GM19238 (cell line): ENCODE data around the gene SRF.

ENCODE experiments used
- DNase-seq: peaks from one replicate; pipeline ENCODE4 v3.0.0; 2011; ENCODE audit warnings: low spot score; ENCODE audit not compliant: insufficient read length

Gene SRF

GRCh38 chr6:43183441-43183840 is 12.4 kb downstream of the SRF start:
- DNase-seq: no peak

GRCh38 chr6:43184268-43184985 is 13.4 kb downstream of the SRF start:
- no peak for DNase-seq

- DNase-seq: no peak
These were observed 14.4 kb downstream of the SRF start for GRCh38 chr6:43185391-43185985.

GRCh38 chr6:43186019-43186418 is 14.9 kb downstream of the SRF start:
- DNase-seq: no peak

GRCh38 chr6:43186706-43187105 is 15.6 kb downstream of the SRF start:
- no peak for DNase-seq

- DNase-seq: no peak
These were observed 16.8 kb downstream of the SRF start for GRCh38 chr6:43187821-43188220.

- DNase-seq: no peak
These were observed 17.4 kb downstream of the SRF start for GRCh38 chr6:43188426-43188825.

- no peak for DNase-seq
These were observed 18.8 kb downstream of the SRF start for GRCh38 chr6:43189776-43190304.

GRCh38 chr6:43192911-43193310 is 21.8 kb downstream of the SRF start:
- DNase-seq: no peak

- DNase-seq: no peak
These were observed 22.9 kb downstream of the SRF start for GRCh38 chr6:43193929-43194328.

GRCh38 chr6:43196337-43196736 is 25.3 kb downstream of the SRF start:
- DNase-seq: no peak

GRCh38 chr6:43199912-43200311 is 28.8 kb downstream of the SRF start:
- DNase-seq: no peak

- no peak for DNase-seq
These were observed 29.5 kb downstream of the SRF start for GRCh38 chr6:43200541-43200940.

GRCh38 chr6:43202451-43202850 is 31.4 kb downstream of the SRF start:
- DNase-seq: no peak

GRCh38 chr6:43203029-43203717 is 32.1 kb downstream of the SRF start:
- DNase-seq: no peak

GRCh38 chr6:43203718-43204095 is 32.6 kb downstream of the SRF start:
- no peak for DNase-seq

- DNase-seq: no peak
These were observed 33.4 kb downstream of the SRF start for GRCh38 chr6:43204271-43205105.

GRCh38 chr6:43205849-43206248 is 34.8 kb downstream of the SRF start:
- no peak for DNase-seq

- no peak for DNase-seq
These were observed 36.2 kb downstream of the SRF start for GRCh38 chr6:43207286-43207685.

GRCh38 chr6:43211955-43212354 is 40.9 kb downstream of the SRF start:
- DNase-seq: no peak

GRCh38 chr6:43213431-43213830 is 42.4 kb downstream of the SRF start:
- DNase-seq: no peak

- DNase-seq: no peak
These were observed 44.0 kb downstream of the SRF start for GRCh38 chr6:43215066-43215465.
